ENCODE data around the gene DNTT. TPM values are rescaled to one million over a fixed set of nuclear protein-coding genes. Genes with fewer than 3 reads are reported as not detected.
A peak's percentile ranks its signal among the peaks of the same experiment; 100 is the strongest.

Gene DNTT
- total RNA-seq, 6 experiments from 2014 or later, result not detected

DNA sequence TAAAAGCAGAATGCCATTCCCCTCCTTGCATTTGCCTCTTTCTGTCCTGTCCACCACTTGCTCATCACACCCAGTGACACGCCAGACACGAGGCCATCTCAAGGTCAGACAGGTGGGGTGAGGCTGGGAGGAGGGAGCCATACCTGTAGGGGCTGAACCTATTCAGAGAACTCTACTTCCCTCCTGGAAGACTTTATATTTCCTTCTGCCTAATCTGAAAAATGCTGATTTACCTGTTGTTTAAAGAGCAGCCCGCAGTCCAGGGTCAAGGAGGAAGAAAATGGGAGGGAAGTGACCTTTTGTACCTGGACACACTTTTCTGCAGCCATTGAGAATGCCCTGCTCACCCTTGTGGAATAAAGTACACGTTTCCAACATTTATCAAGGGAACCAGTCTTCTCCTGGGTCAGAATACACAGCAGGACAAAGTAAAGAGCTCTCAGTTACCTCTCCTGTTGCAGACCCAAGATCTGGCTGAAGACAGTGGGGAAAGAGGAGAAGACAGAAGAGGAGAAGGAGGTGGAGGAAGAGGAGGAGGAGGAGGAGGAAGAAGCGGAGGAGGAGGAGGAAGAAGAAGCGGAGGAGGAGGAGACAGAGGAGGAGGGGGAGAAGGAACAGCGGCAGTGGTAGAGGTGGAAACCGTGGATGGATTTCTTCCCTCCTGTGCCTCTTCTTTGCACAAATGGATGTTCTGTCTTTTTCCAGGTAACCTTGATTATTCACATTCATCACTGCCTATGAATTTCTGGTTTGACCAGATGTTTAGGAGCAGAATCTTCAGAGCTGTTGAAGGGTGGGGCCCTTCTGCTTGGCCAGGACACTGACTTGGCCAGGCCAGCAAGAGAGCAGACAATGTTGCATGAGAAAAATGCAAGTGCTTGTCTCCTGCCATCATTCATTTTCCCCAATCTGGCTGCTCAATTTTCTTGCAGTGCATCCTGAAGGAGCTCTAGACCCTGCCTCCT is 31.6 kb upstream of the DNTT start:
- Histone ChIP-seq H3K4me1 (peaks cover 0 to 46% (median 16%) of the 10 kb centered on the region in 4 donors), H3K9me3 (no peaks in the 10 kb centered on the region), H3K27me3 (no peaks in the 10 kb centered on the region), H3K4me3 (no peak overlapping the region), H3K36me3 (no peaks in the 10 kb centered on the region), H3K27ac (peak overlapping the region; percentile 17 to 95 (median 89))
- 63% methylated on average over 8 of the region's 8 CpGs for WGBS (ENCODE audit: insufficient coverage, low coverage, low lambda C conversion rate, missing lambda C conversion rate)
- intact Hi-C loops (cut with DNase I), result no loop called here
- no peak for DNase-seq
- TF ChIP-seq POLR2A (IDR thresholded peaks at IDR 0.05) (no peak), CTCF (IDR thresholded peaks at IDR 0.05) (no peak)
- no peak for ATAC-seq

- 49% methylated on average over 2 of the region's 2 CpGs for WGBS (ENCODE audit: insufficient coverage, low coverage, low lambda C conversion rate, missing lambda C conversion rate)
- Histone ChIP-seq H3K27ac (peak overlapping the region in 2 of 3 donors; percentile 58 to 65), H3K36me3 (no peaks in the 10 kb centered on the region), H3K4me3 (no peak overlapping the region), H3K27me3 (no peaks in the 10 kb centered on the region), H3K4me1 (peaks cover 0 to 23% (median 12%) of the 10 kb centered on the region in 4 donors), H3K9me3 (no peaks in the 10 kb centered on the region)
- ATAC-seq, result peak; percentile 71 to 84 (median 81)
- intact Hi-C loops (cut with DNase I), result no loop called here
- TF ChIP-seq POLR2A (IDR thresholded peaks at IDR 0.05), result no peak
- no peak for TF ChIP-seq CTCF (IDR thresholded peaks at IDR 0.05)
- peak; percentile 72 to 91 (median 82) for DNase-seq
Observed at GRCh38 chr10:96275685-96276418, 28.4 kb upstream of the DNTT start.

DNA sequence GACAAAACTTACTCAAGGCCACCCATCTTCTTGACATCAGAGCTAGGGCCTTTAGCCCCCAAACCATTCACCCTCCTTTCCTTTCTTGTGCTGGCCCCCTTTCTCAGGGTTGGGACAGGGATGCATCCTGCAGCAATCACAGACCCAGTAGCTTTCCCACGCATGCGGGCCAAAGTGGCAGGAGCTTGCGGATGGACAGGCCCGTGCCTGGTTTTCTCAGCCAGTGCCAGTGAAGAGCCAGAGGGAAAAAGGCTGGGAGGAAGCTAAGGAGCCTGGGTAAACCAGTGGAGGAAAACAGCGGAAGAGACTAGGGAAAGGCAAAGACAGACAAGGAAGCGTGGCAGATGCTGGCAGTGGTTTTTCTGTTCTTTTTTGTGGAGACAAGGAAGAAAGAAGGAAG is 27.8 kb upstream of the DNTT start:
- WGBS (ENCODE audit: insufficient coverage, low coverage, low lambda C conversion rate, missing lambda C conversion rate), result 71% methylated on average over 6 of the region's 6 CpGs
- no peak for DNase-seq

More for the DNA sequence above, 27.8 kb upstream of the DNTT start:
- intact Hi-C loops (cut with DNase I), result no loop called here
- Histone ChIP-seq H3K36me3 (no peaks in the 10 kb centered on the region), H3K9me3 (no peaks in the 10 kb centered on the region), H3K27ac (peak overlapping the region in 2 of 3 donors; percentile 58 to 65), H3K4me1 (peaks cover 0 to 23% (median 12%) of the 10 kb centered on the region in 4 donors), H3K27me3 (no peaks in the 10 kb centered on the region), H3K4me3 (no peak overlapping the region)
- no peak for ATAC-seq
- TF ChIP-seq CTCF (IDR thresholded peaks at IDR 0.05) (no peak), POLR2A (IDR thresholded peaks at IDR 0.05) (no peak)

Measured in right lobe of liver (tissue), 6 donors.